Peyer's patch (tissue), 4 donors: ENCODE data around the gene GSTA4.

Experiments used
- POLR2A ChIP-seq, 2 donors: fragments of 450-650 bp; IDR thresholded peaks; one replicate each; pipeline ENCODE4 v1.5.1; 2017; ENCODE audit warnings: antibody characterized with exemption in 2 of 2, mild to moderate bottlenecking in 2 of 2, moderate library complexity in 2 of 2
- TF ChIP-seq, protein P1 (sequence below), 6 experiments: fragments of 450-650 bp in 4 of 6; fragments of 200-600 bp in 2 of 6; sonication (generic) in 1 of 6; IDR thresholded peaks; one replicate each; pipeline ENCODE4 v1.5.1; 2017 to 2019; ENCODE audit warnings: antibody characterized with exemption in 6 of 6, mild to moderate bottlenecking in 3 of 6, moderate library complexity in 1 of 6

DNA sequence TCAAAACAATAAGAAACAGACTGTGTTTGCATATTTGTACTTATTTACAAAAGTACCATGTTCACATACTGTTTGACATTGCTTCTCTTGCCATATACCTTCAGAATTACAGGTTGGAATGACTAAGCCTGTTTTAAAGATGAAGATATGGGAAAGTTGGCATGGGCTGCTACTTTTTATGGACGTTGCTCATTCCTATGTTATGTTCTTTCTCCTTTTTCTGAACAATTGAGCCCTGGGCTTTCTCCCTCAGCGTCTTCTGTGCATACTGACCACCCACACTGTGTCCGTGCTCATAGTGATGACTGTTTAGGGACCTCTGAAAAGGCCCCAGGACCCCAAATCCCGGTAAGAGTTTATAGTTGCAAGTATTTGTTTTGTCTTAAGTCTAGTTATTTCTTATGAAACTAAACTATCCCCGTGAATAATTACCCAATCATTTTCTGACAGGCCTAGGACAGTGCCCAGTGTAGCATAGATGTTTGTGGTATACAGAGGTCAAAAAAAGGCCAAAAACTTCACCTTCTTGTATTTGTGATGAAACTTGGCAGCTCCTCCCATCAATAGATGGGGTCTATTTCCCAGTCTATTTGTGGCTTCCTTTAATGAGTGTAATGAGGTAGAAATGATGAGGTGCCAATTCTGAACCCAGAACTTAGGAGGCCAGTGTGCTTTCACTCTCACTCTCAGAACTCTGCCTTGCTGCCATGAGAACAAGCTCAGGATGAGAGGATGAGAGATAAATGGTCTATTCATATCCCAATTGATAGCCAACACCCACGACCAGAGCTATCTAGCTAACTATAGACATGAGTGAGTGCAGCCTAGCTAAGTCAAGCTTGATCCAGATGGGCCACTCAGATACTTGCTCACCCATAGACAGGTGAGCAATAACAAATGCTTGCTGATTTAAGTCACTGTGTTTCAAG lies 40.9 kb downstream of the GSTA4 start:
- no peak for TF ChIP-seq POLR2A (IDR thresholded peaks at IDR 0.05)
- TF ChIP-seq, protein P1, sequence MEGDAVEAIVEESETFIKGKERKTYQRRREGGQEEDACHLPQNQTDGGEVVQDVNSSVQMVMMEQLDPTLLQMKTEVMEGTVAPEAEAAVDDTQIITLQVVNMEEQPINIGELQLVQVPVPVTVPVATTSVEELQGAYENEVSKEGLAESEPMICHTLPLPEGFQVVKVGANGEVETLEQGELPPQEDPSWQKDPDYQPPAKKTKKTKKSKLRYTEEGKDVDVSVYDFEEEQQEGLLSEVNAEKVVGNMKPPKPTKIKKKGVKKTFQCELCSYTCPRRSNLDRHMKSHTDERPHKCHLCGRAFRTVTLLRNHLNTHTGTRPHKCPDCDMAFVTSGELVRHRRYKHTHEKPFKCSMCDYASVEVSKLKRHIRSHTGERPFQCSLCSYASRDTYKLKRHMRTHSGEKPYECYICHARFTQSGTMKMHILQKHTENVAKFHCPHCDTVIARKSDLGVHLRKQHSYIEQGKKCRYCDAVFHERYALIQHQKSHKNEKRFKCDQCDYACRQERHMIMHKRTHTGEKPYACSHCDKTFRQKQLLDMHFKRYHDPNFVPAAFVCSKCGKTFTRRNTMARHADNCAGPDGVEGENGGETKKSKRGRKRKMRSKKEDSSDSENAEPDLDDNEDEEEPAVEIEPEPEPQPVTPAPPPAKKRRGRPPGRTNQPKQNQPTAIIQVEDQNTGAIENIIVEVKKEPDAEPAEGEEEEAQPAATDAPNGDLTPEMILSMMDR (IDR thresholded peaks at IDR 0.05), result no peak
